ENCODE data around the gene NCOA5.

The NCOA5 gene

DNA sequence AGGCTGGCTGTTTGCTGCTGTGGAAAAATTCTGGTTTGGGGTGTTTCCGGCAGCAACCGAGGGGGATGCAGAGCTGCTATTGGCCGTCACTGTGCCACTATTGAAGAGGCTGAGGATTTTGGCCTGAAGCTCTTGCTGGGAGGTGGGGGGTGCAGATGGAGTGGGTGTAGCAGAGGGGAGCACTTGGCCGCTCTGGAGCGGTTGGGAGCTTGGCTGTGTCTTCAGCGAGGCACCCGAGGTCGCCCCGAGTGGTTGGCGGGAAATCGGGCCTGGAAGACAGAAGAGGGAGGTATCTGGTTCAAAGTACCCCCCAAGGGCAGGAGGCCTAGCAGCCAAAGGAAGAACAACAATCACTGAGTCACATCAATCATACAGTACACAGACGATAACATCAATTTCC, 27.1 kb downstream of the NCOA5 start:
- DNase-seq (ENCODE audit: low read depth in 2 of 2), result no peak

DNA sequence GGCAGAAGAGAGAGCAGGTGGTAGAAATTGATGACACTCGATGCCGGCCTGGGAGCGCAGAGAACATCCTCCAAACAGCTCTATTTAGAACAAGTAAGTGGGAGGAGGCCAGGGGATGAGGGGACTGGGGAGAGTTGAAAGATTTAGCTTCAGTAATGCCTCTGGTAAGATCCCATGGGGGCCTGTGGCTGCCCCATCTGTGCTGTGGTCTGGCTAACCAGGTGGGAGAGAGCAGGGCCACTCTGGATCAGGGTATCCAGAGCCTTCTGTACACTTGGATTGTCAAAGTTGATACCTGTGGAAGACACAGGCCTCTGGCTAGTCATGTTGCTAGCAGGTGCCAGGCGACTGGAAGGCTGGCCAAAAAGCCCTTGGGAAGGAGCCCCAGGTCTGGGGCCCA, 27.6 kb downstream of the NCOA5 start:
- no peak for DNase-seq (ENCODE audit: low read depth in 2 of 2)

GRCh38 chr20:46060975-46061374, 28.8 kb downstream of the NCOA5 start:
- DNase-seq (ENCODE audit: low read depth in 2 of 2), result no peak

DNA sequence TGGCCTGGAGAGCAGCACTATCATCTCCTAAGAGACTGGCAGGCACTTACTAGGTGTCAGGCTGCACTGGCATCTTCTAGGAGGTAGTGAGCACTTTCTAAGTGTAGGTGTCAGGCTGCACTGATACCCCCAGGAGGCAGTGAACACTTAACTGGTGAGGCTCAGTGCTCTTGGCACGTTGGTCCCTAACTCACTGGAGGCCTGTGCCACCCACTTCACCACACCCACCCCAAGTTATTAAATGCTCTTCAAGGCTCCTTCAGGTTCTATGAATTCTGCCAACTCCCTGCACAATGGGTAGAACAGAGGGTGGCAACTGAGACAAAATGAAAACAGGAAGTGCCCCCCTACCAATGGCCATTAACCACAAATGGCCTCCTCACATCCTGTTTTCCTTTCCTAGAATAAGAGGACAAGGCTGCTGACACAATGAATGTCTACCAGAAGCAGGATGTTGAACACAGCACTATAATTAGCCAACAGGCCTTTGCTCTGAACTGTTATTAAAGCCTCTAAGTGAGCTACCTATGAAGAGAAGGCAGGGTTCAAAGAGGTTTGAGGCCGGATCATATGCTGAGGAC, 29.4 kb downstream of the NCOA5 start:
- DNase-seq (ENCODE audit: low read depth in 2 of 2), result no peak

DNA sequence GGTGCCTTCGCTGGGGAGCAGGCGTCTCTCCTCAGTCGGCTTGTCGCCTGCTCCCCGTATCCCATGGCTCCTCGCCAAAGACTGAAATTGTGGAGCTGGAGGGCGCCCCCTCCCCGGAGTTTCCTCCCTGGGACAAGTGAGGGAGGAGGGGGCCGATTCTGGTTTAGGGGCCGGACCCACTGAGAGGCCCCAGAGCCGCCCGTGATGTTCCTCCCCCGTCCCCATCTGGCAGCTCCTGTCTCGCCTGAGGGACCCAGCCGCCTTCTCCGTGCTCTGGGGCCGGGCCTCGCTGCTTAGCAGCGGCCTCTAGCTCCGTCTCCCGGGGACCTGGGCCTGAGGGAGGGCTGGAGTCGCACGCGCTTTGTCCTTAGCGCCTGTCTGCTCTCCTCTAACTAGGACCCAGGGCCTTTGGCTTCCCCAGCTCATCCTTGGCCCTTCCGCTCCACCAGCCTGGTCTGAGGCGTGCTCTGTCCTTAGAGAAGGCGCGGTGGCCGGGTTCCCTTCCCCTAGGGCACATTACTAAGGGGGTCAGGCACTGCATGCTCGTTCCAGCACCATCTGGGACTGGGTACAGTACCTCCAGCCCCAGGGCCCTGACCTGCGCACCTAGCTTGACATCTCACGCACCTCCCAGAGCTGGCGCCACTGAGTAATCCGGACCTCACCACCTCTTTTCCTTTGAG, 31.0 kb downstream of the NCOA5 start:
- no peak for DNase-seq (ENCODE audit: low read depth in 2 of 2)

- DNase-seq (ENCODE audit: low read depth in 2 of 2), result peak; percentile 3 to 12
These were observed 31.7 kb downstream of the NCOA5 start for GRCh38 chr20:46057856-46058598.

DNA sequence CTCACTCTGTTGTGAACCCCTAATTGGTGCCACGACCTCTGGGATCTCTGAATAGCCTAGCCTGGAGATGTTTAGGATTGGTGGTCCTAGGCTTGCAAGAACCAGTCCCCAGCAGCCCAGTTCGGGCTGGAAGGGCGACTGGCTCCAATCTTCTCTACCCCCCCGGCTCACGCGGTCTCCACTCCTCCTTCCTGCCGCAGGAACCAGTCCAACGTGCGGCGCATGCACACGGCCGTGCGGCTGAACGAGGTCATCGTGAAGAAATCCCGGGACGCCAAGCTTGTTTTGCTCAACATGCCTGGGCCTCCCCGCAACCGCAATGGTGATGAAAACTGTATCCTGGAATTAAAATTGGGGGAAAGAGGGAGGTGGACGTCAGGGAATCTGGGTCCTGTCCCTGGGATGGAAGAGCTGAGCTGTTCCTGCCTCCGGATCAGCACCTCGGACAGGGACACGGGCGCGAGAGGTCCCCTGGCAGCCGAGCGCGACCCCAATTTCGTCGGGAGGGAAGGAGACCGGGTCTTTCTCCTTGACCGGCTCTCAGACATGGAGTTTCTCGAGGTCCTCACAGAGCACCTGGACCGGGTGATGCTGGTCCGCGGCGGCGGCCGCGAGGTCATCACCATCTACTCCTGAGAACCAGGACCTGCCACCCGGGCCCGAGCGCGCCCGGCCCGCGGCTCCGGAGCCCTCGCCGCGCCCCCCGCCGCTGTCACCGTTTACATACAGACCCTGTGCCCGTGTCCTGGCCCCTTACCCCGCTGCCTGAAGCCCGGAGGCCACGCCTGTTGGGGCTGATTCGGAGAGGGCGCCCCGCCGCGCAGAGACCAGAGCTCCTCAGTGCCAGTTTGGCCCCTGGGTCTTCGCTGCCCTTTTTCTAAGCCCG, 32.5 kb downstream of the NCOA5 start:
- peak; percentile 8 to 16 for DNase-seq (ENCODE audit: low read depth in 2 of 2)

GRCh38 chr20:46056027-46056833, 33.5 kb downstream of the NCOA5 start:
- DNase-seq (ENCODE audit: low read depth in 2 of 2), result no peak

DNA sequence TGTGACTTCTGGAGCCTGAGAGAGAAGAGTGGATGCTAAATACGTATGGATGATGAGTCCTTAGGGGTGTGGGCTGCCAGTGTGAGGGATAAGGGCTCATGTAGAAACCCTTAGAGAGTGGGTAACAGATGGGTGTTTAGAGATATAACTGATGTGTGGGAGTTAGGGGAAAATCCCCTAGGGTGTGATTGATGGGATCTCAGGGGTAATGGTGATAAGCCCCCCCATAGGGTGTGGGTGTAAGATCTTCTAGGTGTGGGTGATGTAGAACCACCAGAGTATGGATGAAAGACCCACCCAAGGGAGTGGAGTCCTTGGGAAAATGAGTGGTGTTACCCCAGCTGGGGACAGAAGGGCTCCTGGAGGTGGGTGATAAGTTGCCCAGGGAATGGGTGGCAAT, 34.5 kb downstream of the NCOA5 start:
- DNase-seq (ENCODE audit: low read depth in 2 of 2), result no peak

GRCh38 chr20:46054606-46055005, 35.2 kb downstream of the NCOA5 start:
- no peak for DNase-seq (ENCODE audit: low read depth in 2 of 2)

- DNase-seq (ENCODE audit: low read depth in 2 of 2), result no peak
These were observed 36.3 kb downstream of the NCOA5 start for GRCh38 chr20:46053416-46053815.

DNA sequence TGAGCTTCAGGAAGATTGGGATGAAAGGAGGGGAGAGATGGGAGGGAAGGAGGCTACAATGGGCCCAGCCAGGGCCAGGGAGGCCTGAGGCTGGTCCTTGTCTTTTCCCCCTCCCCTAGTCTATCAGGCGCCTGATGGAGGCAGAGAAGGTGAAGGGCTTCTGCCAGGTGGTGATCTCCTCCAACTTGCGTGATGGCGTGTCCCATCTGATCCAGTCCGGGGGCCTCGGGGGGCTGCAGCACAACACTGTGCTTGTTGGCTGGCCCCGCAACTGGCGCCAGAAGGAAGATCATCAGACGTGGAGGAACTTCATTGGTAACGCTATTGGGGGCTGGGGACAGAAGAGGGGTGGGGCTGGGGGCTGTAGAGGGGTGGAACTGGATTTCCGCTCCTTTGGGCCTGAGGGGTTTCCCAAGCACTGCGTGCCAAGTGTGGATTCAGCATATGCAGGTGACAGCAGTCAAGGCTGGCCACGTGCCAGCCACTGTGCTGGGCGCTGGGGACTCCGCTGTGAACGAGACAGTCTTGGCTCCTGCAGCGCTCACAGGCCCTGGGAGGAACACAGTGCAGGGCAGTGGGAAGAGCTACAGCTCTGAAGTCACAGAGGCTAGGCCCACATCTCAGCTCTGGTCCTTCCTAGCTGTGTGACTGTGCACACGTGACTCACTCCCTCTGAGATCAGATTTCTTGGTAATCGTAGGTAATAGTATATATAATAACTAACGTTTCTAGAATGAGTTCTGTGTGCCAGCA, 38.0 kb downstream of the NCOA5 start:
- no peak for DNase-seq (ENCODE audit: low read depth in 2 of 2)

DNA sequence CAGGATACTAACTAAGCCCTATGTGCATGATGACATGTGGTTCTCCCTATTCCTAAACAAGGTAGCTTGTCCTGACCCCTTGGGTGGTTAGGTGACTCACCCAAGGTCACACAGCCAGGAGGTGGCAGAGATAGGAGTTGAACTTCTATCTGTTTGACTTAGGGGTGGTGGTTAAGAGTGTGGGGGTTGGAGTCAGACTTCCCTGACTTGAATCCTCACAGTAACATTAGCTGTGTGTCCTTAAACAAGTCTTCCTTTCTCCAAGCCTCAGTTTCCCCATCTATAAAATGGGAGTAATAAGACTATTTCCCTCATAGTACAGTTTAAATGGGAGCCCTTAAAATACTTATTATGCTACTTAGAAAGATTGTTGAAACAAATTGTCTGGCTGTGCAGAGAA, 38.9 kb downstream of the NCOA5 start:
- no peak for DNase-seq (ENCODE audit: low read depth in 2 of 2)

DNA sequence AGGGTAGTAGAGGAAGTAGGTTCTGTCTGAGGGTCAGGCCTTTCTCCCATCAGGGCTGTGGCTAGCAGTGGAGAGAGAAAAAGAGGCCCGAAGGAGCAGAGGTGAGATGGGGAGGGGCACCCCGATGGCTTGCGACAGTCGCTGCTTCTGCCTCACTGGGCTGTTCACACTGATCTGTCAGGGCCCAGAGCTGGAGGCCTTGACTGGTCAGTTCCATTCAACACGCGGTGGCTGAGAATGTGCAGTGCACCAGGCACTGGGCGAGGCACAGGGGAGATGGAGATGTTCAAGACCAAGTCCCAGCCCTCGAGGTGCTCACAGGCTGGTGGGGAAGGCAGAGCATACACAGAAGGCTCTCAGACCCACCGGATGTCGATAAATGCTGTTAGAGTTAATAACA, 39.3 kb downstream of the NCOA5 start:
- no peak for DNase-seq (ENCODE audit: low read depth in 2 of 2)

DNA sequence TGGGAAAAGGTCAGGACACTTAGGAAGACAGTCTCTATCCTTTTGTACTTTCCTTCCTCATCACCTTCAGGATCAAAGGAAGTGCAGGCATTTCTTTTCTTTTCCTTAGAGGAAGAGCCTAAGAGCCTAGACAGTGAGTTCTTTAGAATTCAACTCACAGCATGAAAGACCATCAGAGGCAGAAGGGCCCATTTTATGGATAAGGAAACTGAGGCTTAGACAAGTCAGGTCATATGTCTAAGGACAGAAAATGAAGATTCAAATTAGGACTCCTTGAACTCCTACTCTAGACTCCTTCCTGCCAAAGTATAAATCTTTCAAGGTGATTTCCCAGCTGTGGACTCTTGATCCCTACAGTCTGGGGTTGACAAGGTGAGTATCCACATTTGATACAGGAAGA, 39.9 kb downstream of the NCOA5 start:
- no peak for DNase-seq (ENCODE audit: low read depth in 2 of 2)

DNA sequence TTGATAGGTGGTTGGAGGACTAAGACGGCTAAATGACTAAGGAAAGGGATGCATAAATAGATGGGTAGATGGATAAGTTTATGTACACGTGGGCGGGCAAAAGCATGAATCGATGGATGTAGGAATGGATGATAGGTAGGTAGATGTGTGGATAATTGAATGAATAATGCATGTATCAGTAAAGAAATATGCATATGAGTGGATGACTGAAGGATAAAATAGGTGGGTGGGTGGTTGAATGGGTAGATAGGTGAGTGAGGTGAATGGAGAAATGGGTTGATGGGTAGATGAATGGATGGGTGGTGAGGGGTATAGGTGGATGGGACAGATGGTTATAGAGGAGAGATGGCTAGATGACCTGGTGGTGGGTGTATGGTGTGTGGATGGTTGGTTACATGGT, 40.6 kb downstream of the NCOA5 start:
- no peak for DNase-seq (ENCODE audit: low read depth in 2 of 2)

GRCh38 chr20:46047821-46048220, 41.9 kb downstream of the NCOA5 start:
- no peak for DNase-seq (ENCODE audit: low read depth in 2 of 2)

- DNase-seq (ENCODE audit: low read depth in 2 of 2), result no peak
These were observed 43.0 kb downstream of the NCOA5 start for GRCh38 chr20:46046588-46047310.

- no peak for DNase-seq (ENCODE audit: low read depth in 2 of 2)
These were observed 44.9 kb downstream of the NCOA5 start for GRCh38 chr20:46044896-46045295.

DNA sequence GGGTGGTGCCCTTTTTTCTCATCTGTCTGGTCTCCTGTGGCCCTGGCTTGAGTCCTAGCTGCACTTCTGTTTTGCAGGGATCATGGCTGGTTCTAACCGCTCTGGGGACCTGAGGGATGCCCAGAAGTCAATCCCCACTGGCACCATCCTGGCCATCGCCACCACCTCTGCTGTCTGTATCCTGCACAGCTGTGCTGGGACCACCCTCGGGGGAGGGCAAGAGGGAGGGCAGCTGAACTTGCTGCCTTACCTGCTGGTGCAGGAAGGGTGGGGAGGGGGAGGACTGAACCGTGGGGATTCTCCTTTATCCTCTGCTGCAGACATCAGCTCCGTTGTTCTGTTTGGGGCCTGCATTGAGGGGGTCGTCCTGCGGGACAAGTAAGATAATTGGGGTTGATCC, 46.2 kb downstream of the NCOA5 start:
- DNase-seq (ENCODE audit: low read depth in 2 of 2), result no peak
